HCT116 (cell line): ENCODE data around the gene TMEM135. TPM values are rescaled to one million over a fixed set of nuclear protein-coding genes. Genes with fewer than 3 reads are reported as not detected.

ENCODE experiments used
- ATAC-seq: fragments of 200-7000 bp; cut with Tn5 transposase; 2 replicates; pipeline ENCODE4 v1.9.1; 2020; ENCODE audit warnings: mild to moderate bottlenecking, moderate library complexity
- BruUV-seq: library from RNA; stranded (reverse); fragments of 400-500 nt; replicated peaks from 2 replicates; lab custom pipeline; 2021; lab: Mats Ljungman, UMichigan
- CTCF ChIA-PET: fragments of 300-600 bp; sonication (Branson Sonifier 250); formaldehyde crosslinking; loops from one replicate; lab custom pipeline; 2021; ENCODE audit warnings: antibody characterized with exemption; lab: Charles Lee
- POLR2A ChIA-PET: fragments of 300-600, 350-600 bp; sonication (Branson Sonifier 250); formaldehyde crosslinking; loops from one replicate; lab custom pipeline; 2021; ENCODE audit warnings: antibody characterized with exemption; lab: Charles Lee
- RAD21 ChIA-PET, 2 experiments: fragments of 300-600 bp; sonication (Branson Sonifier 250); formaldehyde crosslinking; loops; one replicate each; lab custom pipeline; 2023; ENCODE audit warnings: low total read pairs in 2 of 2; ENCODE audit not compliant: uncharacterized antibody in 2 of 2, unreplicated experiment in 2 of 2, low non-redundant PET in 1 of 2; lab: Charles Lee
- DNase-seq: peaks from one replicate; pipeline ENCODE4 v3.0.0-alpha.2; 2010; ENCODE audit warnings: low read depth, low spot score
- H2AFZ ChIP-seq: fragments of 200-600 bp; shearing (Covaris generic), sonication (generic); 2 replicates; pipeline ENCODE4 v1.6.1; 2017; ENCODE audit warnings: low read depth, mixed run types, mixed read lengths, antibody characterized with exemption, low read length; ENCODE audit not compliant: poor library complexity, severe bottlenecking
- H3K27ac ChIP-seq: 2 replicates; pipeline ENCODE4 v1.5.1; 2012; ENCODE audit warnings: low read depth, low read length
- H3K27me3 ChIP-seq: fragments of 200-600 bp; sonication (generic); 2 replicates; pipeline ENCODE4 v1.6.1; 2016; ENCODE audit warnings: mixed run types, low read length, mixed read lengths; ENCODE audit not compliant: insufficient read depth
- H3K36me3 ChIP-seq, 2 experiments: fragments of 200-500 bp in 1 of 2; fragments of 200-600 bp in 1 of 2; sonication (Bioruptor generic) in 1 of 2; sonication (generic) in 1 of 2; 2 replicates each; pipeline versions ENCODE4 v1.5.1 to v1.6.1; 2014 to 2016; ENCODE audit warnings: low read length in 2 of 2, inconsistent platforms in 1 of 2, mixed read lengths in 1 of 2, mixed run types in 1 of 2; ENCODE audit not compliant: insufficient read depth in 2 of 2, control insufficient read depth in 1 of 2
- H3K4me1 ChIP-seq, 2 experiments: fragments of 200-600 bp in 1 of 2; sonication (generic) in 1 of 2; 2 replicates each; pipeline versions ENCODE4 v1.5.1 to v1.6.1; 2012 to 2017; ENCODE audit warnings: low read length in 2 of 2, inconsistent platforms in 1 of 2, mild to moderate bottlenecking in 1 of 2, mixed read lengths in 1 of 2, mixed run types in 1 of 2, moderate library complexity in 1 of 2; ENCODE audit not compliant: insufficient read depth in 2 of 2, control insufficient read depth in 1 of 2
- H3K4me2 ChIP-seq: fragments of 200-600 bp; sonication (generic); 2 replicates; pipeline ENCODE4 v1.6.1; 2017; ENCODE audit warnings: mixed run types, low read length, mixed read lengths
- H3K4me3 ChIP-seq, 2 experiments: fragments of 200-600 bp in 1 of 2; sonication (generic) in 1 of 2; replicated peaks in 1 of 2; 2 replicates each; pipeline ENCODE4 v1.5.1; 2011 to 2016; ENCODE audit warnings: low read length in 2 of 2, control low read depth in 1 of 2, low read depth in 1 of 2, mild to moderate bottlenecking in 1 of 2, mixed read lengths in 1 of 2, mixed run types in 1 of 2
- H3K79me2 ChIP-seq: fragments of 200-600 bp; sonication (generic); 2 replicates; pipeline ENCODE4 v1.6.1; 2017; ENCODE audit warnings: mild to moderate bottlenecking, mixed run types, low read length, moderate library complexity, mixed read lengths; ENCODE audit not compliant: insufficient read depth
- H3K9ac ChIP-seq: fragments of 200-600 bp; sonication (generic); 2 replicates; pipeline ENCODE4 v1.6.1; 2016; ENCODE audit warnings: low read length, mixed read lengths
- H3K9me2 ChIP-seq: fragments of 200-600 bp; sonication (generic), shearing (Covaris generic); 2 replicates; pipeline ENCODE4 v1.6.1; 2017; ENCODE audit warnings: mixed run types, mild to moderate bottlenecking, moderate library complexity; ENCODE audit not compliant: insufficient read depth
- H3K9me3 ChIP-seq, 2 experiments: fragments of 200-500 bp in 1 of 2; fragments of 200-600 bp in 1 of 2; sonication (Bioruptor generic) in 1 of 2; sonication (generic) in 1 of 2; 2 replicates each; pipeline ENCODE4 v1.6.1; 2014 to 2017; ENCODE audit warnings: low read length in 2 of 2, mixed read lengths in 2 of 2, inconsistent platforms in 1 of 2, low read depth in 1 of 2, mild to moderate bottlenecking in 1 of 2, mixed run types in 1 of 2, moderate library complexity in 1 of 2; ENCODE audit not compliant: control insufficient read depth in 1 of 2, insufficient read depth in 1 of 2
- H4K20me1 ChIP-seq: fragments of 200-600 bp; sonication (generic), shearing (Covaris generic); 2 replicates; pipeline ENCODE4 v1.6.1; 2017; ENCODE audit warnings: mixed run types, mild to moderate bottlenecking, moderate library complexity; ENCODE audit not compliant: insufficient read depth
- CBX3 ChIP-seq: IDR thresholded peaks from 2 replicates; pipeline ENCODE4 v1.6.1; 2012; ENCODE audit warnings: low read depth
- CEBPB ChIP-seq: IDR thresholded peaks from 2 replicates; pipeline ENCODE4 v1.6.1; 2012; ENCODE audit warnings: low read depth
- EGR1 ChIP-seq: IDR thresholded peaks from 2 replicates; pipeline ENCODE4 v1.6.1; 2012; ENCODE audit warnings: low read depth
- EZH2phosphoT487 ChIP-seq: fragments of 200-600 bp; IDR thresholded peaks from 2 replicates; pipeline ENCODE4 v1.6.1; 2018; ENCODE audit warnings: antibody characterized with exemption, borderline replicate concordance
- FOSL1 ChIP-seq: IDR thresholded peaks from 2 replicates; pipeline ENCODE4 v1.6.1; 2012; ENCODE audit warnings: low read depth
- JUND ChIP-seq: IDR thresholded peaks from 2 replicates; pipeline ENCODE4 v1.6.1; 2012
- RAD21 ChIP-seq: IDR thresholded peaks from 2 replicates; pipeline ENCODE4 v1.6.1; 2012; ENCODE audit warnings: low read depth, mild to moderate bottlenecking
- SIN3A ChIP-seq: IDR thresholded peaks from 2 replicates; pipeline ENCODE4 v1.6.1; 2012; ENCODE audit warnings: low read depth
- SP1 ChIP-seq: IDR thresholded peaks from 2 replicates; pipeline ENCODE4 v1.6.1; 2012; ENCODE audit warnings: low read depth
- TCF7L2 ChIP-seq: IDR thresholded peaks from 2 replicates; pipeline ENCODE4 v1.7.0; 2011; ENCODE audit warnings: borderline replicate concordance, inconsistent platforms; ENCODE audit not compliant: insufficient read depth, insufficient read length; ENCODE audit errors: extremely low read depth
- YY1 ChIP-seq: IDR thresholded peaks from 2 replicates; pipeline ENCODE4 v1.6.1; 2011; ENCODE audit warnings: low read length, low read depth, moderate library complexity, mild to moderate bottlenecking; ENCODE audit not compliant: insufficient replicate concordance; ENCODE audit errors: extremely low read depth
- ZFX ChIP-seq: fragments of 450-650 bp; IDR thresholded peaks from 2 replicates; pipeline ENCODE4 v1.6.1; 2017
- intact Hi-C: fragments of 100-400 bp; cut with micrococcal nuclease; formaldehyde crosslinking; loops from 2 replicates; pipeline ENCODE4 v1.10.0; 2022
- total RNA-seq: library from RNA; stranded (reverse); gene quantifications from one replicate; pipeline ENCODE4 v1.2.1, GENCODE V29; 2021; ENCODE audit not compliant: unreplicated experiment
- TF ChIP-seq, protein P1 (sequence below): IDR thresholded peaks from 2 replicates; pipeline ENCODE4 v1.6.1; 2012
- TF ChIP-seq, protein P2 (sequence below), 3 experiments: fragments of 200-600 bp in 1 of 3; sonication (generic) in 1 of 3; IDR thresholded peaks in 2 of 3; conservative IDR thresholded peaks in 1 of 3; 2 replicates each; pipeline ENCODE4 v1.5.1; 2012 to 2017; ENCODE audit warnings: low read depth in 2 of 3, low read length in 2 of 3, antibody characterized with exemption in 1 of 3, borderline replicate concordance in 1 of 3, control low read depth in 1 of 3, mild to moderate bottlenecking in 1 of 3, mixed read lengths in 1 of 3, mixed run types in 1 of 3, moderate library complexity in 1 of 3; ENCODE audit not compliant: insufficient read depth in 1 of 3

Gene TMEM135
- total RNA-seq, 1 experiment from 2014 or later = 50.6 TPM

GRCh38 chr11:87081358-87081757, 43.6 kb downstream of the TMEM135 start:
- TF ChIP-seq CBX3 (no peak), EGR1 (no peak), ZFX (no peak), CEBPB (no peak), RAD21 (no peak), SP1 (no peak), SIN3A (no peak), FOSL1 (no peak), EZH2phosphoT487 (no peak), TCF7L2 (no peak), JUND (no peak), YY1 (no peak)
- TF ChIP-seq, protein P1, sequence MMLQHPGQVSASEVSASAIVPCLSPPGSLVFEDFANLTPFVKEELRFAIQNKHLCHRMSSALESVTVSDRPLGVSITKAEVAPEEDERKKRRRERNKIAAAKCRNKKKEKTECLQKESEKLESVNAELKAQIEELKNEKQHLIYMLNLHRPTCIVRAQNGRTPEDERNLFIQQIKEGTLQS = no peak
- TF ChIP-seq, protein P2, sequence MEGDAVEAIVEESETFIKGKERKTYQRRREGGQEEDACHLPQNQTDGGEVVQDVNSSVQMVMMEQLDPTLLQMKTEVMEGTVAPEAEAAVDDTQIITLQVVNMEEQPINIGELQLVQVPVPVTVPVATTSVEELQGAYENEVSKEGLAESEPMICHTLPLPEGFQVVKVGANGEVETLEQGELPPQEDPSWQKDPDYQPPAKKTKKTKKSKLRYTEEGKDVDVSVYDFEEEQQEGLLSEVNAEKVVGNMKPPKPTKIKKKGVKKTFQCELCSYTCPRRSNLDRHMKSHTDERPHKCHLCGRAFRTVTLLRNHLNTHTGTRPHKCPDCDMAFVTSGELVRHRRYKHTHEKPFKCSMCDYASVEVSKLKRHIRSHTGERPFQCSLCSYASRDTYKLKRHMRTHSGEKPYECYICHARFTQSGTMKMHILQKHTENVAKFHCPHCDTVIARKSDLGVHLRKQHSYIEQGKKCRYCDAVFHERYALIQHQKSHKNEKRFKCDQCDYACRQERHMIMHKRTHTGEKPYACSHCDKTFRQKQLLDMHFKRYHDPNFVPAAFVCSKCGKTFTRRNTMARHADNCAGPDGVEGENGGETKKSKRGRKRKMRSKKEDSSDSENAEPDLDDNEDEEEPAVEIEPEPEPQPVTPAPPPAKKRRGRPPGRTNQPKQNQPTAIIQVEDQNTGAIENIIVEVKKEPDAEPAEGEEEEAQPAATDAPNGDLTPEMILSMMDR (IDR thresholded peaks at IDR 0.05 in 2 of 3, conservative IDR thresholded peaks at IDR 0.05 in 1 of 3; ENCODE audit: borderline replicate concordance in 1 of 3, insufficient read depth in 1 of 3, low read depth in 2 of 3, low read length in 2 of 3) = no peak
- TF ChIP-seq, all 23 proteins: peak for 0
- no peaks in the 10 kb centered on the region for H3K27me3 ChIP-seq
- H3K9ac ChIP-seq = no peak overlapping the region
- no peak overlapping the region for H3K27ac ChIP-seq
- H3K36me3 ChIP-seq = no peaks in the 10 kb centered on the region; a peak in 1 of 4 replicates
- RAD21 ChIA-PET = no interaction called here
- no peak overlapping the region for H3K4me3 ChIP-seq
- intact Hi-C loops = no loop called here
- H3K9me2 ChIP-seq = no peaks in the 10 kb centered on the region
- no TSS peak for BruUV-seq
- no peak overlapping the region for H2AFZ ChIP-seq
- H3K4me1 ChIP-seq = no peaks in the 10 kb centered on the region
- peaks cover 0 to 4% of the 10 kb centered on the region in 2 experiments; a peak in 1 of 4 replicates for H3K9me3 ChIP-seq
- POLR2A ChIA-PET = no interaction called here
- no peak for ATAC-seq
- no peak overlapping the region for H3K4me2 ChIP-seq
- DNase-seq = no peak
- no peaks in the 10 kb centered on the region for H4K20me1 ChIP-seq
- H3K79me2 ChIP-seq = peaks cover 3% of the 10 kb centered on the region; the same call in 1 of the 2 replicates
- CTCF ChIA-PET = interaction anchor here (1.9 kb wide), 1 partner anchor 16 kb away, joined by 5 read pairs; no protein-coding TSS in a partner anchor
